NCI-H1105 treated with DMSO at 0.1 percent for 48 hours (cell line): Measurements from ENCODE around the gene TMEM109.
"Not testable (repeated sequence)": the region's sequence is repeated elsewhere in the genome, so short reads cannot be mapped to it uniquely, and the experiment has no call there.

Experiments
- DNase-seq: peaks from one replicate; lab custom pipeline; 2025; lab: John Stamatoyannopoulos, UW

Gene TMEM109

GRCh38 chr11:60878245-60879101, 35.5 kb upstream of the TMEM109 start:
- DNase-seq: no peak

GRCh38 chr11:60879104-60879503, 34.9 kb upstream of the TMEM109 start:
- DNase-seq: no peak

DNA sequence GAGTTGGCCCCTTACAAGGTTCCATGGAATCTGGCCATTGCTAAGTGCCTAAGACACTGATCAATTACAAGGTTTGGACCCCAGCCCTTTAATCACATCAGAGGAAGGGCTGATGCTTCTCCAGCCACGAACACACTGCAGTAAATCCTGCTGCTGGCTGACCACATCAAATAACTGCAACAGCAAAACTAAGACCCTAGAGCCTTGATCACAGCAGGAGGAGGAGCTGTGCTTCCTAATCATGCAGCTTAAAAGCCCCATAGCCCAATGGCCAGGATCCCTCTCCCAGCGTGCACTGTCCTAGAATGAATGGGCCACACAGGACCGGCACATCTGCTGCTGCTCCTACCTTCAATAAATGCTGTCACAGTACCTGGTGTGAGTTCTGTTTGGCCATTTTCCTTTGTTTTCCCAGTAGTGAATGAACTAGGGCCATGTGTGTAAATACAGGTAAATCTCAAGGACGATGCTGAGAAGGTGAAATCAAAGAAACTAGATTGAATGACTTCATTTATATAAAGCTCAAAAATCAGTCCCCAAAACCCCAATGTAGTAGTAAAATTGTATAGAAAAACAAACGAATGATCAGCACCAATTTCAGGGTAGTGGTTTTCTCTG, 33.9 kb upstream of the TMEM109 start:
- DNase-seq: no peak

DNA sequence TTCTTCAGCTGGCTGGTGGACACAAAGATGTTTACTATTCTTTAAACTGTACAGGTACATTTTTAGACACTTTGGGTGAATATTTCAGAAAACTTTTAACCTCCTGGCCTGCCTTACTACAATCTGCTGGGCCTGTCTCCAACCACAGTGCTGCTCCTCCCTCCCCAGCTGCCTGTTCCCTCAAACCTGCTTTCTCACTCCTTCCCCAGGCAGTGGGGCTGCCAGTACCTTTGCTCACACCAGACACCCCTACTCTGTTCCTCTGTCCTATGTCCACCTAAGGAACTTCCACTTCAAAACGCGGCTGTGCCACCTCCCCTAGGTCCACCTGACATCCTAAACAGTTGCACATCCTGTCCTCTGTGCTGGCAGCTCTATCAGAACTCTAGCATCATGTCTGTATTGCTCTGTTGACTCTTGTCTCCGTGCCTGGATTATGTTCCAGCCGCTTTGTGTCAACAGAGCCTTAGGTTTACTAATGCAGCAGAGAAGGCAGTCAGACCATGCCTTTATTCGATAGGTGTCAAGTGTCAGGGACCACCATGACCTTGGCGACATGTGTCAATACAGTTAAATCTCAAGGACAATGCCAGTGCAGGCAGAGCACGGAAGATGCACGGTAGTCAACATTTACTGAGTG, 33.2 kb upstream of the TMEM109 start:
- no peak for DNase-seq

GRCh38 chr11:60887556-60887955, 26.4 kb upstream of the TMEM109 start:
- peak; percentile 47 for DNase-seq

GRCh38 chr11:60889869-60890311, 24.1 kb upstream of the TMEM109 start:
- DNase-seq: no peak

DNA sequence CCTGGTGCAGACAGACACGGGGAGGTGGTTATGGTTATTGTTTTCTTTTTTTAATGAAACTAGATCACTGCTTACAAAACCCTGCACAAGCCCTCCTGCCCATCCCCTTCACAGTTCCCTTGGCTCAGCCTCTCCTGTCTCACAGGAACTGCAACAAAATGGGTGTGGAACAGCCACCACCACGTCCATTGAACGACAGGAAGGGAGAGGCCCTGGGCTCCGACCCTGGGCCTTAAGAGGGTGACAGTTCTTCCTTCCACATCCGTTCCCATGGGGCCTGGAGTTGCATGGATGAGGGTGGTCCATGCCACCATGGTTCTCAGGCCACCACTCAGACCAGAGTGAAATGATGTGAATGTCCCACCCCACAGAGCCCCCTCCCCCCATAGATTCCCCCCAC, 23.3 kb upstream of the TMEM109 start:
- no peak for DNase-seq

DNA sequence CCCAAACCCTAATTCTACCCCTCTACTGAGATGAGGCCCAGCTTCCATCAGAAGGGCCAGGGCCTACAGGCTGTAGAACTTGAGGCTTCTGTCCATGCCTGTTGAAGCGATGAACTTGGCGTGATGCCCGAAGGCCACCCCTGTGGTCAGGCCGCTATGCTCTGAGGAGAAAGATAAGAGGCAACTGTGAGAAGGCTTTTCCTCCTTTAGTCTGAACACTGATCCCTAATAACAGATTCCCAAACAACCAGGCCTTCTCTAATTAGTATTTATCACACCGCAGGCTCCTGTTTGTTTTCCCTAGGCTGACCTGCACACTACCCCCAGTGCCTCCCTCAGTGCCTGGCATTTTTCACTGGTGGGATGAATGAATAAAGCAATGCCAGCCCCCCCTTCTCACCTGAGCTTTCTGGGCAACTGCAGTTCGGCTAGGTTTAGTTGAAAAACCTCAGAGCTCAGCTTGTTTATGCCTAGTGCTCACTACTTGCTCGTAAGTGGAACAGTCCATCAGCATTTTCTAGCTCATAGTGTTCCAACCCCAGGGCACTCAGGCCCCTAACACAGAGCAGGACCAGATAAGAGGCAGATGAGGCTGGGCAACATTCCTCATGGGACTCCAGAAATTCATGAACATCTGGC, 22.7 kb upstream of the TMEM109 start:
- DNase-seq: no peak

- DNase-seq: no peak
Observed at GRCh38 chr11:60895687-60896086, 18.3 kb upstream of the TMEM109 start.

DNA sequence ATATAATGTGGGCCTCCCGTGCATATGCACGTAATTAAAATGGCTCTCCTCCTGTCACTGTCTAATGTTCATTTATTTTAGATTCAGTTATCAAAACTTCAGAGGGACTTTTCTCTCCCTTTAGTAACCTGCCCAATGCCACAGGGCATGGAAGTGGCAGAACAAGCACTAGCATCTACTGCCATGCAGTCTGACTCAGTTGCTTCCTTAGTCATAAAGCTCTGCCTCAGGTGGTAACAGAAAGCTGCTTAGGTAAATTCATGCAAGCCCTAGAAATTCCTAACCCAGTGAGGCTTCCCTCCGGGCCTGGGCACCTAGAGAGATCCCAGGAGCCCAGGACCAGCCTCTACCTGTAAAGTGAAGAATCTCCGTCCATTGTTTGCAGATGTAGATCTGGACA, 16.5 kb upstream of the TMEM109 start:
- DNase-seq: no peak

DNA sequence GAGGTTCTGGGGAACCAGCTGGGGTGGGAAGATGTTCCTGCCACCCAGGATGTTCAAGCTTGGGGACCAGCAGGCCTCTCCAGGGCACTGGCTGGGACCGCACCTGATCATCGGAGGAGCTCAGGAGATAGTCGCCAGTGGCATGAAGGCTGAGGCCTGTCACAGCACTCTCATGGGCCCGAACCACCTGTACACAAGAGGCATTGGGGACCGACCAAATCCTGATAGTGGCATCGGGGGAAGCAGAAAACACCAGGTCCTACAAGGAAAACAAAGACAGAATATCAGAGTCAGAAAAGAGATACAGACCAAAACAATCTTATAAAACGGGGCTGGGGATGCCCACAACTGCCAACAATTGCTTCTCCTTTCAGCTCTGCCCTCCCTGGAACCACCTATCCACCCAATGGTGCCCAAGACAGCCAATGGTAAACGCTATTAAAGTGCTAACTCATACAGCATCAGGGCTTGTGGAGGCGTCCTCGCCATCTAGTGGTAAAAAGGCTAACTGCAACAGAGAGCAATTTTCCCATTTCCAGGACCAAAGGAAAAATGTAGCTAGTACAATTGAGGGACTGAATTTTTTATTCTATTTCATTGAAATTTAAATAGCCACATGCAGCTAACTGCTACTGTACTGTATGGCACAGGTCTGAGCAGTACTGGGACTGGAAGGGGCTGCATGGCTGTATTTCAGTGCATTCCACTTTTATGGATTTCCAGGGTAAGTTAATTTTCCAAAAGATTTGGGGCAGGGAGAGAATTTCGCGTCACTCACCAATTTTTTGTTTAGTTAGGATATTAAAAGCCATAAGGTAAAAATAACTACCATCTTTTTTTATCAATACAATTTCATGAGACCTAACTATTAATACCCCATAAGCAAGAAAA, 14.7 kb upstream of the TMEM109 start:
- DNase-seq: peak; percentile 38

DNA sequence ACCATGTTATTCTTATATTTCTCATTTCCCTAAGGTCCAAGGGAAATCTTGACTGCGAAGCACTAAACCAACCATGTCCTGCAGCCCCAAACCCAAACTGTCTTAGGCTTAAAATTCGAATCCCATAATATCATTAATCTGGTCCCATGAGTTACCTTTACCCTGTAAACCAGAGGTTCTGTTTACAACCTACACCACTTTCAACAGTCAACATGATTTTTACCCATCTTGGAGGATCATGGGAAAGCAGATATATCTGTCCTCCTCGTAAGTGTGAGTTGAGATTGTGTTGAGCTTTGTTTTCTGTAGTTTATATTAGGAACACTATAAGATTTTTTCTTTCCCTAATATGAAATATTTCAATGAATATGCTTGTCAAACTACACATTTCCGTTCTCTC, 14.0 kb upstream of the TMEM109 start:
- no peak for DNase-seq

GRCh38 chr11:60900673-60901404, 13.1 kb upstream of the TMEM109 start:
- no peak for DNase-seq

- no peak for DNase-seq
Observed at GRCh38 chr11:60902625-60903024, 11.3 kb upstream of the TMEM109 start.

GRCh38 chr11:60905047-60905446, 8.9 kb upstream of the TMEM109 start:
- no peak for DNase-seq

GRCh38 chr11:60905551-60906113, 8.3 kb upstream of the TMEM109 start:
- peak; percentile 19 for DNase-seq

DNA sequence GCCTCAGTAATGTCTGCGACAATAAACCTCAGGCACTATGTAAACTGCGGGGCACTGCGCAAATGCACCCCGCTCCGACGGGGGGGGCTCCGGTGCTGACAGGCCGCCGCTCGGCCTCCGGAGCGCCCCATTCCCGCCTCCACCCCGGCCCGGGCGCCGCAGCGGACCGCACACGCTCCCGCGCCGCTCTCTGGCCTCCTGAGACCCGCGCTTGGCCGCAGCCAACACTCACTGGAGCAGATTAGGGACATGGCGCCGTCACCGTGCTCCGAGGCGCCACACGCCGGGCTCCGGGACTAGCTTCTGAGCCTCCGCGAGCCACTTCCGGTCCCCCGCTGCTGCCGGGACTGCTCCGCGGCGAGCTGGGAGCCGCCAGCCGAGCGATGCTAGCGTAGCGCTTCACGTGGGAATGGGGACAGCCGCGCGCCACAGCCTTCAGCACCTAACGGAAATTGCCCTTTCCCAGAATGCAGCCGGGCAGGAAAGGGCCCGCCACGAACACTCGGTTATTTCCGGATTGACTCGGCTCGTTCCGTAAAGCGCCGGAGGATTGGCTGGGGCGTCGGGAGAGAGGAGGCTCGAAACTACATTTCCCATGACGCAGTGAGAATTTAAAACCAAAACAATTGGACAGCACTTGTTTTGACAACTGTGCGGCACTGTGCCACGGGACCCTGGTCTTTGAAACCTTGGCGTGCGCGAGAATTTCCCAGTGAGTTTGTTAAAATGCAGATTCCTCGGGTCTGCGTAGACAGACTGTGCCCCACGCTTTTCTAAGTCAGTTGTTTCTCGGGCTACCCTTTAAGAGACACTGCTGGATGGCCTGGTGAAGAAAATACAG, 7.6 kb upstream of the TMEM109 start, which contains the start of gene PRPF19:
TSS of gene PRPF19 (minus strand) at position 454 of the 841 bp plus-strand sequence. CDS start at position 251, 203 bp downstream.
- DNase-seq: peak; percentile 93

- DNase-seq: no peak
Observed at GRCh38 chr11:60908803-60909202, 5.2 kb upstream of the TMEM109 start.

DNA sequence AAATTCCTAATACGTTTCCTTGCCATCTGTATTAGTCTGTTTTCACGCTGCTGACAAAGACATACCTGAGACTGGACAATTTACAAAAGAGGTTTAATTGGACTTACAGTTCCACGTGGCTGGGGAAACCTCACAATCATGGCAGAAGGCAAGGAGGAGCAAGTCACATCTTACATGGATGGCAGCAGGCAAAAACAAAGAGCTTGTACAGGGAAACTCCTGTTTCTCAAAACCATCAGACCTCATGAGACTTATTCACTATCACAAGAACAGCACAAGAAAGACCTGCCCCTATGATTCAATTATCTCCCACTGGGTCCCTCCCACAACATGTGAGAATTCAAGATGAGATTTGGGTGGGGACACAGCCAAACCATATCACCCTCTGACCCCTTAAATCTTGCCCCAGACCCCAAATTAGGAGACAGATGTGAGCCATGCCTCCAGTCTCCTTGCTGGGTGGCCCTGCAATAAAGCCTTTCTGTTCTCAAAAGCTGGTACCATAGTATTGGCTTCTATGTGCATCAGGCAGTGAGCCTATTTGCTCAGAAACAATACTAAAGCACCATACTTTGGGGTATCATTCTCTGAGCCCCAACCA, 4.2 kb upstream of the TMEM109 start:
- DNase-seq: not testable (repeated sequence)
